H9 (cell line): ENCODE results near the gene NIPSNAP3A. TPM values are rescaled to one million over a fixed set of nuclear protein-coding genes. Genes with fewer than 3 reads are reported as not detected.
A peak's percentile ranks its signal among the peaks of the same experiment; 100 is the strongest.

Experiments used
- DNase-seq: peaks from one replicate; pipeline ENCODE4 v3.0.0-alpha.2; 2017
- H2AFZ ChIP-seq: one replicate; pipeline ENCODE4 v1.6.1; 2013; ENCODE audit warnings: mild to moderate bottlenecking, low read length, control low read depth, moderate library complexity
- H2AK5ac ChIP-seq: 2 replicates; pipeline ENCODE4 v1.6.1; 2013; ENCODE audit warnings: low read length, control low read depth, mixed read lengths; ENCODE audit not compliant: insufficient read length
- H2BK120ac ChIP-seq: one replicate; pipeline ENCODE4 v1.6.1; 2013; ENCODE audit warnings: low read depth, mild to moderate bottlenecking, low read length, control low read depth, inconsistent platforms; ENCODE audit not compliant: poor library complexity, severe bottlenecking
- H2BK12ac ChIP-seq: 2 replicates; pipeline ENCODE4 v1.6.1; 2013; ENCODE audit warnings: low read length, control low read depth, mixed read lengths, low read depth; ENCODE audit not compliant: insufficient read length
- H2BK15ac ChIP-seq: 2 replicates; pipeline ENCODE4 v1.6.1; 2013; ENCODE audit warnings: low read depth, low read length, control low read depth
- H2BK20ac ChIP-seq: one replicate; pipeline ENCODE4 v1.6.1; 2013; ENCODE audit warnings: low read depth, mild to moderate bottlenecking, low read length, control low read depth, inconsistent platforms; ENCODE audit not compliant: poor library complexity, severe bottlenecking
- H2BK5ac ChIP-seq: 2 replicates; pipeline ENCODE4 v1.6.1; 2013; ENCODE audit warnings: low read length, control low read depth, mixed read lengths; ENCODE audit not compliant: insufficient read length
- H3K14ac ChIP-seq: 2 replicates; pipeline ENCODE4 v1.6.1; 2013; ENCODE audit warnings: low read length, control low read depth; ENCODE audit not compliant: insufficient read depth
- H3K18ac ChIP-seq: 2 replicates; pipeline ENCODE4 v1.6.1; 2013; ENCODE audit warnings: low read depth, mild to moderate bottlenecking, mixed read lengths, low read length, control low read depth; ENCODE audit not compliant: insufficient read length
- H3K23ac ChIP-seq: 2 replicates; pipeline ENCODE4 v1.6.1; 2013; ENCODE audit warnings: low read length, control low read depth, mixed read lengths, low read depth; ENCODE audit not compliant: insufficient read length
- H3K23me2 ChIP-seq: 2 replicates; pipeline ENCODE4 v1.6.1; 2013; ENCODE audit warnings: low read depth, mild to moderate bottlenecking, mixed read lengths, low read length, control low read depth; ENCODE audit not compliant: insufficient read length, poor library complexity, severe bottlenecking
- H3K27ac ChIP-seq: 2 replicates; pipeline ENCODE4 v1.5.1; 2013; ENCODE audit warnings: low read length, control low read depth, mixed read lengths, low read depth; ENCODE audit not compliant: insufficient read length
- H3K27me3 ChIP-seq: 2 replicates; pipeline ENCODE4 v1.6.1; 2013; ENCODE audit warnings: low read length, control low read depth, inconsistent platforms; ENCODE audit not compliant: insufficient read depth
- H3K4ac ChIP-seq: 2 replicates; pipeline ENCODE4 v1.6.1; 2013; ENCODE audit warnings: low read depth, mild to moderate bottlenecking, control low read depth, inconsistent platforms, low read length, moderate library complexity
- H3K4me1 ChIP-seq: 2 replicates; pipeline ENCODE4 v1.6.1; 2013; ENCODE audit warnings: low read length, control low read depth, inconsistent platforms; ENCODE audit not compliant: insufficient read depth
- H3K4me2 ChIP-seq: 2 replicates; pipeline ENCODE4 v1.6.1; 2013; ENCODE audit warnings: low read length, control low read depth, mixed read lengths; ENCODE audit not compliant: insufficient read length, insufficient read depth
- H3K56ac ChIP-seq: 2 replicates; pipeline ENCODE4 v1.6.1; 2013; ENCODE audit warnings: low read depth, mild to moderate bottlenecking, mixed read lengths, low read length, control low read depth; ENCODE audit not compliant: insufficient read length
- H3K79me1 ChIP-seq: 2 replicates; pipeline ENCODE4 v1.6.1; 2013; ENCODE audit warnings: low read depth, mild to moderate bottlenecking, moderate library complexity, low read length, control low read depth, inconsistent platforms; ENCODE audit not compliant: insufficient read depth, poor library complexity, severe bottlenecking
- H3K79me2 ChIP-seq: 2 replicates; pipeline ENCODE4 v1.6.1; 2013; ENCODE audit warnings: low read length, control low read depth, inconsistent platforms; ENCODE audit not compliant: insufficient read depth
- H3K9ac ChIP-seq: 2 replicates; pipeline ENCODE4 v1.6.1; 2013; ENCODE audit warnings: low read length, control low read depth, mixed read lengths; ENCODE audit not compliant: insufficient read length; ENCODE audit errors: extremely low read depth
- H3K9me3 ChIP-seq: one replicate; pipeline ENCODE4 v1.6.1; 2013; ENCODE audit warnings: low read depth, low read length, inconsistent platforms; ENCODE audit not compliant: control insufficient read depth
- H3T11ph ChIP-seq: one replicate; pipeline ENCODE4 v1.6.1; 2013; ENCODE audit warnings: mild to moderate bottlenecking, low read length, control low read depth, inconsistent platforms
- H4K20me1 ChIP-seq: one replicate; pipeline ENCODE4 v1.6.1; 2013; ENCODE audit not compliant: control insufficient read depth, insufficient read length, insufficient read depth
- H4K5ac ChIP-seq: 2 replicates; pipeline ENCODE4 v1.6.1; 2013; ENCODE audit warnings: low read depth, mild to moderate bottlenecking, mixed read lengths, low read length, control low read depth; ENCODE audit not compliant: insufficient read length
- H4K8ac ChIP-seq: replicated peaks from 2 replicates; pipeline ENCODE4 v1.6.1; 2013; ENCODE audit warnings: low read length, control low read depth, mixed read lengths, low read depth; ENCODE audit not compliant: insufficient read length
- H4K91ac ChIP-seq: 2 replicates; pipeline ENCODE4 v1.6.1; 2013; ENCODE audit warnings: low read depth, mild to moderate bottlenecking, moderate library complexity, mixed read lengths, low read length, control low read depth; ENCODE audit not compliant: insufficient read length
- H3K27ac Mint-ChIP-seq, 3 experiments: 2 replicates in 2 of 3; 3 replicates in 1 of 3; pipeline ENCODE4 v1.8.0; 2020 to 2021; ENCODE audit warnings: mixed read lengths in 3 of 3, mild to moderate bottlenecking in 1 of 3, moderate library complexity in 1 of 3
- H3K27me3 Mint-ChIP-seq: 2 replicates; pipeline ENCODE4 v1.8.0; 2021; ENCODE audit warnings: low read depth, mild to moderate bottlenecking, moderate library complexity, mixed read lengths
- H3K36me3 Mint-ChIP-seq, 3 experiments: 2 replicates in 2 of 3; 3 replicates in 1 of 3; pipeline ENCODE4 v1.8.0; 2020 to 2021; ENCODE audit warnings: low read depth in 3 of 3, mixed read lengths in 3 of 3; ENCODE audit not compliant: insufficient read depth in 1 of 3
- H3K4me1 Mint-ChIP-seq, 2 experiments: 2 replicates each; pipeline ENCODE4 v1.8.0; 2020; ENCODE audit warnings: mixed read lengths in 2 of 2
- H3K4me3 Mint-ChIP-seq, 2 experiments: 2 replicates in 1 of 2; 3 replicates in 1 of 2; pipeline ENCODE4 v1.8.0; 2020 to 2021; ENCODE audit warnings: mild to moderate bottlenecking in 2 of 2, mixed read lengths in 2 of 2, moderate library complexity in 1 of 2
- H3K9me3 Mint-ChIP-seq, 2 experiments: 2 replicates in 1 of 2; 3 replicates in 1 of 2; pipeline ENCODE4 v1.8.0; 2020; ENCODE audit warnings: mild to moderate bottlenecking in 2 of 2, mixed read lengths in 2 of 2, moderate library complexity in 1 of 2
- CTCF ChIP-seq: fragments of 200-600 bp; sonication (generic); conservative IDR thresholded peaks from 3 replicates; pipeline ENCODE4 v1.8.0; 2021; ENCODE audit warnings: antibody characterized with exemption, mild to moderate bottlenecking
- WGBS: extraction: QIAGEN DNeasy Blood & Tissue Kit; methylation state at CpG from one replicate; pipeline ENCODE4 v1.1.7; 2013; ENCODE audit warnings: missing lambda C conversion rate, low lambda C conversion rate, mixed read lengths; ENCODE audit not compliant: insufficient read length; ENCODE audit errors: extremely low coverage; 5-methylcytosine and 5-hydroxymethylcytosine counted together
- total RNA-seq: library from RNA; stranded (reverse); gene quantifications from 2 replicates; pipeline ENCODE4 v1.2.1, GENCODE V29; 2021

The NIPSNAP3A gene
- total RNA-seq, 1 experiment from 2014 or later: 13.9 TPM

- Histone ChIP-seq H3K9me3 (no peaks in the 10 kb centered on the region), H3K4ac (no peak overlapping the region), H4K8ac (no peak overlapping the region), H2AFZ (no peak overlapping the region), H2BK5ac (no peak overlapping the region), H4K5ac (no peak overlapping the region), H4K91ac (no peak overlapping the region), H2AK5ac (no peak overlapping the region), H3K79me2 (no peaks in the 10 kb centered on the region), H3K27ac (no peak overlapping the region), H3K79me1 (no peaks in the 10 kb centered on the region), H3K56ac (no peak overlapping the region), H2BK15ac (no peak overlapping the region), H3T11ph (no peak overlapping the region), H2BK20ac (no peak overlapping the region), H3K14ac (no peak overlapping the region), H4K20me1 (no peaks in the 10 kb centered on the region), H2BK12ac (no peak overlapping the region), H3K4me2 (no peak overlapping the region), H3K9ac (no peak overlapping the region), H3K4me1 (no peaks in the 10 kb centered on the region), H2BK120ac (no peak overlapping the region), H3K23me2 (no peaks in the 10 kb centered on the region), H3K27me3 (no peaks in the 10 kb centered on the region), H3K23ac (no peak overlapping the region), H3K18ac (no peak overlapping the region)
- Mint-ChIP-seq H3K4me1 (no peaks in the 10 kb centered on the region), H3K4me3 (no peak overlapping the region), H3K27me3 (no peaks in the 10 kb centered on the region), H3K27ac (peak overlapping the region in 1 of 3 experiments; percentile 9; a peak in 1 of 7 replicates), H3K9me3 (no peaks in the 10 kb centered on the region), H3K36me3 (peaks cover 0 to 62% (median 56%) of the 10 kb centered on the region in 3 experiments; a peak in 5 of 7 replicates)
- no peak for TF ChIP-seq CTCF
- no peak for DNase-seq
- no CpG with 5 or more reads among the region's 1 CpG for WGBS
These were observed 47.6 kb downstream of the NIPSNAP3A start for GRCh38 chr9:104795082-104795481.
